Mucosa of descending colon (tissue), 3 donors: Measurements from ENCODE around the gene QKI. TPM values are rescaled to one million over a fixed set of nuclear protein-coding genes. Genes with fewer than 3 reads are reported as not detected.
"Not testable (repeated sequence)": the region's sequence is repeated elsewhere in the genome, so short reads cannot be mapped to it uniquely, and the experiment has no call there.

Experiments
- ATAC-seq: fragments of 200-7000 bp; cut with Tn5 transposase; one replicate; pipeline ENCODE4 v1.9.1; 2020; ENCODE audit warnings: mild to moderate bottlenecking, moderate library complexity
- DNase-seq, 3 donors: peaks; one replicate each; pipeline ENCODE4 v3.0.0-alpha.2; 2020
- H3K36me3 ChIP-seq: fragments of 200-600 bp; one replicate; pipeline ENCODE4 v1.8.0; 2021; ENCODE audit warnings: low read depth, mild to moderate bottlenecking
- H3K4me1 ChIP-seq: fragments of 200-600 bp; one replicate; pipeline ENCODE4 v1.8.0; 2021; ENCODE audit warnings: low read depth, mild to moderate bottlenecking
- H3K4me3 ChIP-seq: fragments of 200-600 bp; one replicate; pipeline ENCODE4 v1.8.0; 2021; ENCODE audit warnings: mild to moderate bottlenecking
- H3K9me3 ChIP-seq: fragments of 200-600 bp; one replicate; pipeline ENCODE4 v1.8.0; 2021; ENCODE audit warnings: mild to moderate bottlenecking
- intact Hi-C, 2 donors: fragments of 100-400 bp; cut with DNase I in 1 of 2; cut with micrococcal nuclease in 1 of 2; formaldehyde crosslinking; loops; one replicate each; pipeline versions ENCODE4 v1.11.0 to v1.11.1; 2022; cut with DNase I, micrococcal nuclease
- total RNA-seq, 3 donors: library from RNA; stranded (reverse); fragmentation: NEBNext Ultra II Directional in 2 of 3; extraction: Animal tissue kit (Norgen Biotek cat#: 25700) in 2 of 3; gene quantifications; one replicate each; pipeline versions ENCODE4 v1.2.1 to v1.2.4, GENCODE V29; 2021 to 2023
- TF ChIP-seq, protein P1 (sequence below): fragments of 200-600 bp; IDR thresholded peaks from one replicate; pipeline ENCODE4 v1.8.0; 2022; ENCODE audit warnings: antibody characterized with exemption, mild to moderate bottlenecking
- donor health status: DM: no; HTN: no; CAD: no; lungs with moderate emphysema.
- donor health status: DM: no; HTN: no; CAD: no.
- donor health status: DM: no; HTN: yes; CAD: no.

The QKI gene
- total RNA-seq, 3 donors from 2014 or later = 11.3 to 129 (median 35.8) TPM

DNA sequence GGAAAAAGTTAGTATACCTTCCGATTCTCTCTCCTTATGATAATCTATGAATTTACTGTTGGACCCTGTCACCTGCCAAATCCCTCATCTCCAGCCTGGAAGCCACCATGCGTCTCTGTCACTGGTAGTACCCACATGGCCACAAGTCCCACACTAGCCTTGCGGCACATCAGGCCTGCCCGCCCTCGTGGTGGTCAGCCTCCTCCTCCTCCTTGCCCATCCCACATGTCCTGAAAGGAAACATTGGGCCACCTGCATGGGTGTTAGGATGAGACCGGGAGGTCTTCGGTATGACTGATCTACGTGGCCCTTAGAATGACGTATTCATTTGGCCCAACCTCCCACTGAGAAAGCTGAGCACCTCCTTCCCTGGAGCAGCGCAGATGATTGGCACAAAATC is 37.0 kb upstream of the QKI start:
- intact Hi-C loops = no loop called here
- no peak for ATAC-seq
- H3K9me3 ChIP-seq = no peaks in the 10 kb centered on the region
- H3K4me3 ChIP-seq = no peak overlapping the region
- no peak for DNase-seq
- no peaks in the 10 kb centered on the region for H3K36me3 ChIP-seq
- H3K4me1 ChIP-seq = no peaks in the 10 kb centered on the region
- TF ChIP-seq, protein P1, sequence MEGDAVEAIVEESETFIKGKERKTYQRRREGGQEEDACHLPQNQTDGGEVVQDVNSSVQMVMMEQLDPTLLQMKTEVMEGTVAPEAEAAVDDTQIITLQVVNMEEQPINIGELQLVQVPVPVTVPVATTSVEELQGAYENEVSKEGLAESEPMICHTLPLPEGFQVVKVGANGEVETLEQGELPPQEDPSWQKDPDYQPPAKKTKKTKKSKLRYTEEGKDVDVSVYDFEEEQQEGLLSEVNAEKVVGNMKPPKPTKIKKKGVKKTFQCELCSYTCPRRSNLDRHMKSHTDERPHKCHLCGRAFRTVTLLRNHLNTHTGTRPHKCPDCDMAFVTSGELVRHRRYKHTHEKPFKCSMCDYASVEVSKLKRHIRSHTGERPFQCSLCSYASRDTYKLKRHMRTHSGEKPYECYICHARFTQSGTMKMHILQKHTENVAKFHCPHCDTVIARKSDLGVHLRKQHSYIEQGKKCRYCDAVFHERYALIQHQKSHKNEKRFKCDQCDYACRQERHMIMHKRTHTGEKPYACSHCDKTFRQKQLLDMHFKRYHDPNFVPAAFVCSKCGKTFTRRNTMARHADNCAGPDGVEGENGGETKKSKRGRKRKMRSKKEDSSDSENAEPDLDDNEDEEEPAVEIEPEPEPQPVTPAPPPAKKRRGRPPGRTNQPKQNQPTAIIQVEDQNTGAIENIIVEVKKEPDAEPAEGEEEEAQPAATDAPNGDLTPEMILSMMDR = no peak

DNA sequence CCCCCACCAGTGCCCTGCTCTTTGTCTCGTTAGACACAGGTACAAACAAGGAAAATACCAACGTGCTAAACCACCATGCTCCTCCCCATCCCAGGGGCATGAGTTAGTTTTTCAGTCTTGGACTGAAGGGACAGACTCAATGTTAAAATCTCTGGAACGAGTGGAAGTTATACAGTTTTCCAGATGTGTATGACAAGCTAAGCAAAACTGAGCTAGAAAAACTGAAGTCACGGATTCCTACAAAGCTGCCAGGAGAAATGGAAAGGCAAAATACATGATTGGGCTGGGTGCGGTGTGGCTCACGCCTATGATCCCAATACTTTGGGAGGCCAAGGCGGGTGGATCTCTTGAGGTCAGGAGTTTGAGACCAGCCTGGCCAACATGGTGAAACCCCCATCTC is 34.3 kb upstream of the QKI start:
- H3K36me3 ChIP-seq = no peaks in the 10 kb centered on the region
- intact Hi-C loops = no loop called here
- no peaks in the 10 kb centered on the region for H3K9me3 ChIP-seq
- no peak overlapping the region for H3K4me3 ChIP-seq
- TF ChIP-seq, protein P1 = no peak
- no peak for DNase-seq
- no peaks in the 10 kb centered on the region for H3K4me1 ChIP-seq
- ATAC-seq = no peak

DNA sequence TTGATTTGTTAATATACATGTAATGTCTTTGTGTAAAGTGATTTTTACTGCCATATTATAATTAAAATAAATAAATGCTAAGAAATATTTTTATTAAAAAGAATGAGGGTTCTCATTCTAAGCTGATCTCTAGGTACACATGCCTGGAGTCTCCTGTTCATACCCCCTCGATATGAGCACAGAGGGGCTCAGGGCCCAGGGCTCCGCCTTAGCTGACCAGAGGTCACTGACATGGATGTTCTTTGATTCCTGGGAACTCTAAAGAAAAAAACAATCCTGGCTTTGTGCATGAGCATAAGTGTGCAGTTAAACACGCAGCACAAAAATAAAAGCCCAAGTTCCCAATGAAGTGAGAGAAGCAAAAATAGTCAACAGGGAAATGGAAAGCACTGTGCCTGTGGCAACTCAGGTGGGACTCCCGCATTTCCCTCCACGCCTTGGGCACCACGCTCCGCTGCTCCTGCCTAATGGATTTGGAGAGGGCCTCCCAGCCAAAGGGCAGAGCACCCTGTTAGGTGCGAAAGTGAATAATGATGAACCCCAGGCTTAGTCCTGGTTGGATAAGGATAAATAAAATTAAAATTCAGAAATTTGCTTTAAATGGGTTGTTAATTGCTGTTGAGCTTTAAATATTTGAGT is 33.3 kb upstream of the QKI start:
- Histone ChIP-seq H3K36me3 (no peaks in the 10 kb centered on the region), H3K9me3 (no peaks in the 10 kb centered on the region), H3K4me1 (no peaks in the 10 kb centered on the region), H3K4me3 (no peak overlapping the region)
- intact Hi-C loops = no loop called here
- TF ChIP-seq, protein P1 = no peak
- ATAC-seq (no peak), DNase-seq (no peak)

DNA sequence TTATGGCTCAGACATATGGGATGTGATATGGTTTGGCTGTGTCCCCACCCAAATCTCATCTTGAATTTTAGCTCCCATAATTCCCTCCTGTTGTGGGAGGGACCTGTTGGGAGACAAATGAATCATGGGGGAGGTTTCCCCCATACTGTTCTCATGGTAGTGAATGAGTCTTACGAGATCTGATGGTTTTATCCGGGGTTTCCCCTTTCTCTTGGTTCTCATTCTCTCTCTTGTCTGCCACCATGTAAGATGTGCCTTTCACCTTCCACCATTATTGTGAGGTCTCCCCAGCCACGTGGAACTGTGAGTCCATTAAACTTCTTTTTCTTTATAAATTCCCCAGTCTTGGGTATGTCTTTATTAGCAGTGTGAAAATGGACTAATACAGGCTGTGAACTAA is 31.1 kb upstream of the QKI start:
- DNase-seq, intact Hi-C loops, H3K9me3 ChIP-seq, ATAC-seq, H3K36me3 ChIP-seq, H3K4me3 ChIP-seq, H3K4me1 ChIP-seq: not testable (repeated sequence)

DNA sequence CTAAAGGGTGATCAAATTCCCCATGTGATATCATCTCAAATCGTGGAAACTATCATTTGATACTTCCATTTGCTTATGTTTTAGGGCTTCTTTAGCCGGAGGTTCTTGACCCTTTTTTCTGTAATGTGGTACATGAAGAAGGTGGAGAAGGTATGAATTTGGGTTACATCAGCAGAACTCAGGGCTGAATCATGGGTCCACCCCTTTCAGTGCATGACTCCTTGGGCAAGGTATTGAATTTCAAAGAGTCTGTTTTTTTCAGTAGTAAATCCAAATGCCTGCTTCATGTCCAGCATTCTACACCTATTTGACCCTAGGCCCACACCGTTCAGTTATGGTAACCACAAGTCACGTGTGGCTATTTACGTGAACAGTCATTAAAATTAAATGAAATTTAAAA is 30.6 kb upstream of the QKI start:
- Histone ChIP-seq H3K9me3 (no peaks in the 10 kb centered on the region), H3K36me3 (no peaks in the 10 kb centered on the region), H3K4me1 (no peaks in the 10 kb centered on the region), H3K4me3 (no peak overlapping the region)
- DNase-seq (no peak), ATAC-seq (no peak)
- TF ChIP-seq, protein P1 = no peak
- intact Hi-C loops = no loop called here

DNA sequence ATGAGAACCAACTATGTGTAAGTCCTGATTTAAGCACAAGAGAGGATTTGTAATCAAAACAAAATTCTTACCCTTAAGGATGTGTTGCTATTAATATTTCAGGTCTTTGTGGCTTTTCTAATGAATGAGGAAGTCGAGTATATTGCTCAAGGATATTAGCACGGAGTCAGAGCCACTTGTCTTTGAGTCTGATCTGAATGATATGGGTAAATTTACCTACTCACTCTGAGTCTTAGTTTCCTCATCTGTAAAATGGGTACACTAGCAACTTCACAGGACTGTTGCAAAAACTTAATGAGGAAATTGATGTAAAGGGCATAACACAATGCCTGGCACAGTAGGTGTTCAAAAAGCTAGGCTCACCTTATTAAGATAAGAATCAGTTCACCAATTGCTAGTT is 30.0 kb upstream of the QKI start:
- intact Hi-C loops = no loop called here
- Histone ChIP-seq H3K4me1 (no peaks in the 10 kb centered on the region), H3K9me3 (no peaks in the 10 kb centered on the region), H3K4me3 (no peak overlapping the region), H3K36me3 (no peaks in the 10 kb centered on the region)
- DNase-seq (no peak), ATAC-seq (no peak)
- TF ChIP-seq, protein P1 = no peak

DNA sequence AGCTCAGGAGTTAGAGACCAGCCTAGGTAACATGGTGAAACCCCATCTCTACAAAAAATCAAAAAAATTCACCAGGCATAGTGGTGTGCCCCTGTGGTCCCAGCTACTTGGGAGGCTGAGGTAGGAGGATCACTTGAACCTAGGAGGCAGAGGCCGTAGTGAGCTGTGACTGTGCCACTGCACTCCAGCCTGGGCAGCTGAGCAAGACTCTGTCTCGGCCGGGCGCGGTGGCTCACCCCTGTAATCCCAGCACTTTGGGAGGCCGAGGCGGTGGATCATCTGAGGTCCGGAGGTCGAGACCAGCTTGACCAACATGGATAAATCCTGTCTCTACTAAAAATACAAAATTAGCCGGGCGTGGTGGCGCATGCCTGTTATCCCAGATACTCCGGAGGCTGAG is 29.0 kb upstream of the QKI start:
- intact Hi-C loops, H3K4me1 ChIP-seq, ATAC-seq, H3K9me3 ChIP-seq, DNase-seq, H3K4me3 ChIP-seq, H3K36me3 ChIP-seq: not testable (repeated sequence)
